Fibroblast of the aortic adventitia (primary cell): ENCODE results near the gene PHEX. TPM values are rescaled to one million over a fixed set of nuclear protein-coding genes. Genes with fewer than 3 reads are reported as not detected.
A peak's percentile ranks its signal among the peaks of the same experiment; 100 is the strongest.

Source experiments
- DNase-seq: peaks from one replicate; pipeline ENCODE4 v3.0.0-alpha.2; 2010; ENCODE audit warnings: low read depth
- H3K4me3 ChIP-seq: 2 replicates; pipeline ENCODE4 v1.5.1; 2011; ENCODE audit warnings: low read depth, mild to moderate bottlenecking, control low read depth, low read length, moderate library complexity
- CTCF ChIP-seq: IDR thresholded peaks from 2 replicates; pipeline ENCODE4 v1.5.1; 2011; ENCODE audit warnings: mild to moderate bottlenecking, low read length, control low read depth, inconsistent platforms; ENCODE audit not compliant: insufficient read depth
- total RNA-seq: library from RNA; depleted of rRNA; stranded (reverse); fragments of >200 nt; gene quantifications from 2 replicates; pipeline ENCODE4 v1.2.3, GENCODE V29; 2012; ENCODE audit warnings: low replicate concordance

The PHEX gene
- total RNA-seq, 1 donor, result 6.7 TPM

DNA sequence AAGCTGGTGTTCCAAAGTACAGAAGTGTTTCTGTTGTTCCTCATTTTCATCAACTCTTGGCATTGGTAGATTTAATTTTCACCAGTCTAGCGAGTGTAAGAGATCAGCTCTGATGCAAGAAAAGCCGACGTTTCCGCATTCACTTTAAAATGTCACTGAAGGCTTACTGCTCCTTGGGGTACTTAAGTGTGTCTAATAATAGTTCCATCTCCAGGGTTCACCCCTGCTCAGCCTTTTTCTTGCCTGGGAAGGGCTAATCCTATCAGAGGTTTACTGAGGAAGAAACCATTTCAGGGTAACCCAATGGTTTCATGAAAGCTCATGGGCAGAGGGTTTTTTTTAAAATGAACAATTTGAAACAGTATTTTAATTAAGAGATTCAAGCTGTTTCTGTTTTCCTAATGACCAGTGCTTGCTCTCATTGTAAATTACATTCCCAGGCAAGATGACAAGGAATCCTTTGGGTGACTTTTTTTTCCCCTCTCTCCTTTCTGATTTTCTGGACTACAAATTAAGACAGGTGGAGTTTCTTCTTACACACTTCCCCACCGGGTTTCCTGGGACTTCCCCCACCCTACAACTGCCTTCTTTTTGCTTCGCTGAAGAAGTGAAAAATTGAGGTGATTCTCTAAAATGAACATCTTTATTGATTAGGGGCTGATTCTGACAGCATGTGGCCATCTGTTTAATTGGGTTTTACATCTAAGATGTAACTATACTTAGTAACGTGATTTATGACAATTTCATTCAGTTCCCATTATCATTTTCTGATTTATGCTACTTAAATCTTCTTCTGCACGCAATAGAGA is 161.9 kb downstream of the PHEX start:
- TF ChIP-seq CTCF, result no peak
- no peak overlapping the region for H3K4me3 ChIP-seq
- no peak for DNase-seq

GRCh38 chrX:22194660-22194945 is 162.5 kb downstream of the PHEX start:
- TF ChIP-seq CTCF, result no peak
- no peak for DNase-seq
- H3K4me3 ChIP-seq, result no peak overlapping the region

DNA sequence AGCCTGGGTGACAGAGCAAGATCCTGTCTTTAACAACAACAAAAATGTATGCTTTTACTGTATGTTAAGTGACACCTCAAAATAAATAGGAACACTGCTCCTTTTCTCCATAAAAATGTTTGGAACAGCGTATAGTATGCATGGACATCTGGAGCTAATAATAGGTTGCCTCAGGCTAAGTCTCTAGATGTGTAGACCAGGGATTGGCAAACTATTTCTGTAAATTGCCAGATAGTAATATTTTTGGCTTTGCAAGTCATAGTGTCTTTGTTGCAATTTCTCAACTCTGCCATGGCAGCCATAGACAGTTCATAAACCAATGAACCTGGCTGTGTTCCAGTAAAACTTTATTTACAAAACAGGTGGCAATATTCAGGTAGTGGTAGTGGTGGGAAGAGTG is 164.0 kb downstream of the PHEX start:
- no peak overlapping the region for H3K4me3 ChIP-seq
- DNase-seq, result peak; percentile 72
- TF ChIP-seq CTCF, result no peak

DNA sequence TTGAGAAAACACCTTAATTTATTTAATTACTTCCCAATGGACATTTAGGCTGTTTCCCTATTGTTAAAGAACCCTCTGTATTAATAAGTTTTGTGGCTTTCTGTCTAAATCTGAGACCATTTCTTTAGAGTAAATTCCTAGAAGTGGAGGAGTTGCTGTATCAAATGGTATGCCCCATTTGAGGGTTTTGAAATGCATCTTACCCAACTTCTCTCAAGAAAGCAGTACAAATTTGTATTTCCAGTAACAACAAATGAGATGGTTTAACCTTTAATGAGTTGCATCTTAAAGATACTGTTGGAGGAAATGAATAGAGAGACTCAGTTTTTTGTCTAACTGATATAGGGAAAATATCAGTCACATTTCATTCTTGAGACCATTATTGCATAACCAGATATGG is 170.1 kb downstream of the PHEX start:
- no peak for TF ChIP-seq CTCF
- DNase-seq, result no peak
- H3K4me3 ChIP-seq, result no peak overlapping the region

DNA sequence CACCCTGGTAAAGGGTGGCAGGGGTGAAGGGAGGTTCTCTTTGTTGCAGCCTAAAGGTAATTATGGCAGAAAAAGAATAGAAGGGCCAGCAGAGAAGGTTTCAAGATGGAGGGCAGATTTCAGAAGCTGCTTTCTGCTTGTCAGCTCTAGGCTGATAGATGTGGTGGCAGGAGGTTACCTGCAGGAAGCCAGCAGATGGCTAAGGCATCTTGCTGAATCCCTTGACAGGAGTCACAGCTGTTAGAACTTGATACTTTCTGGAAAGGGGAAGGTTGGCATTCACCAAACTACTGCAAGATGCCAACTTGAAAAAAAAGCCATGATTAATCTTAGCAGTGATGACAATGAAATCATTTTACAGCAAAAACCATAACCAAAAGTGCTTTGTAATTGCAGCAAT is 171.1 kb downstream of the PHEX start:
- no peak for TF ChIP-seq CTCF
- no peak for DNase-seq
- no peak overlapping the region for H3K4me3 ChIP-seq

DNA sequence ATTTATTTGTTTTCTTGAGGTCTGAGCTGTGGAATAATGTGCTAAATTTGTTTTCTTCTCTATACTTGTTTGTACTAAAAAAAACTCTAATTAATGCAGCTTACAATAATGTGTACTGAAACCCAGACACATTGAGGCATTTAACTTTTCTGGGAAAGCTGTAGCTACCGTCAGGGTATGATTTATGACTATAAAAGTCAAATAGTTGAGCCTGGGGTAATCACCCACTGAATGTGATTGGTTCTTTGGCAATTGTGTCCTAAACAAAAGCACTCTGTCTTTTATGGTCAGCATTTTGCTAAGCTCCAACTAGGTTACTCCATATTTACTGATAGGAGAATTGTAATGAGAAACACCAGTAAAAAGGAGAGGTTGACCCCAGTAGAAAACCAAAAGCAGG is 174.7 kb downstream of the PHEX start:
- DNase-seq, result no peak
- no peak for TF ChIP-seq CTCF
- H3K4me3 ChIP-seq, result no peak overlapping the region

- no peak for TF ChIP-seq CTCF
- DNase-seq, result peak; percentile 56
- H3K4me3 ChIP-seq, result no peak overlapping the region
Measured at GRCh38 chrX:22220941-22221340, 188.8 kb downstream of the PHEX start.
